Neural progenitor cell (in vitro differentiated cells): ENCODE measurements around the gene TBC1D32. TPM values are rescaled to one million over a fixed set of nuclear protein-coding genes. Genes with fewer than 3 reads are reported as not detected.
"Not testable (repeated sequence)": the region's sequence is repeated elsewhere in the genome, so short reads cannot be mapped to it uniquely, and the experiment has no call there.

Source experiments
- DNase-seq: peaks from one replicate; pipeline ENCODE4 v3.0.0-alpha.2; 2016; ENCODE audit warnings: low spot score
- H2AFZ ChIP-seq: fragments of 200-600 bp; sonication (generic); replicated peaks from 2 replicates; pipeline ENCODE4 v1.6.1; 2016; ENCODE audit warnings: antibody characterized with exemption
- H3F3A ChIP-seq: fragments of 200-600 bp; sonication (generic); 2 replicates; pipeline ENCODE4 v1.6.1; 2016; ENCODE audit warnings: antibody characterized with exemption, low read depth
- H3K27ac ChIP-seq: fragments of 200-600 bp; sonication (generic); 2 replicates; pipeline ENCODE4 v1.5.1; 2016; ENCODE audit warnings: mild to moderate bottlenecking
- H3K27me3 ChIP-seq: fragments of 200-600 bp; sonication (generic); 2 replicates; pipeline ENCODE4 v1.6.1; 2016; ENCODE audit warnings: mild to moderate bottlenecking, moderate library complexity
- H3K36me3 ChIP-seq: fragments of 200-600 bp; sonication (generic); 2 replicates; pipeline ENCODE4 v1.5.1; 2016
- H3K4me1 ChIP-seq: fragments of 200-600 bp; sonication (generic); 2 replicates; pipeline ENCODE4 v1.6.1; 2016; ENCODE audit warnings: mixed run types
- H3K4me2 ChIP-seq: fragments of 200-600 bp; sonication (generic); 2 replicates; pipeline ENCODE4 v1.6.1; 2016
- H3K4me3 ChIP-seq: fragments of 200-600 bp; sonication (generic); 2 replicates; pipeline ENCODE4 v1.5.1; 2016
- H3K79me2 ChIP-seq: fragments of 200-600 bp; sonication (generic); 2 replicates; pipeline ENCODE4 v1.6.1; 2016; ENCODE audit warnings: low read depth
- H3K9ac ChIP-seq: fragments of 200-600 bp; sonication (generic); 2 replicates; pipeline ENCODE4 v1.6.1; 2016
- H3K9me3 ChIP-seq: fragments of 200-600 bp; sonication (generic); 2 replicates; pipeline ENCODE4 v1.5.1; 2016; ENCODE audit warnings: low read depth
- H4K20me1 ChIP-seq: fragments of 200-600 bp; sonication (generic); 2 replicates; pipeline ENCODE4 v1.6.1; 2016; ENCODE audit warnings: low read depth
- H3K27ac Mint-ChIP-seq: 3 replicates; pipeline ENCODE4 v1.8.0; 2021; ENCODE audit warnings: mixed read lengths
- H3K27me3 Mint-ChIP-seq: 2 replicates; pipeline ENCODE4 v1.8.0; 2022; ENCODE audit warnings: low read depth, mild to moderate bottlenecking, inconsistent platforms, moderate library complexity, mixed read lengths; ENCODE audit not compliant: insufficient read depth
- H3K36me3 Mint-ChIP-seq: 3 replicates; pipeline ENCODE4 v1.8.0; 2021; ENCODE audit warnings: mixed read lengths
- H3K4me1 Mint-ChIP-seq: 3 replicates; pipeline ENCODE4 v1.8.0; 2021; ENCODE audit warnings: mixed read lengths
- H3K4me3 Mint-ChIP-seq: 3 replicates; pipeline ENCODE4 v1.8.0; 2021; ENCODE audit warnings: mild to moderate bottlenecking, moderate library complexity, mixed read lengths
- H3K9me3 Mint-ChIP-seq: 3 replicates; pipeline ENCODE4 v1.8.0; 2020; ENCODE audit warnings: mixed read lengths
- EZH2 ChIP-seq: fragments of 200-600 bp; sonication (generic); IDR thresholded peaks from 2 replicates; pipeline ENCODE4 v1.6.1; 2017; ENCODE audit warnings: antibody characterized with exemption, mild to moderate bottlenecking, moderate library complexity
- EZH2phosphoT487 ChIP-seq: fragments of 200-600 bp; sonication (generic); IDR thresholded peaks from 2 replicates; pipeline ENCODE4 v1.6.1; 2017; ENCODE audit warnings: antibody characterized with exemption
- total RNA-seq: library from RNA; depleted of rRNA; stranded (reverse); fragments of >200 nt; gene quantifications from 2 replicates; pipeline ENCODE4 v1.2.3, GENCODE V29; 2015; ENCODE audit warnings: low replicate concordance
- TF ChIP-seq, protein P1 (sequence below): fragments of 200-600 bp; sonication (generic); IDR thresholded peaks from 2 replicates; pipeline ENCODE4 v1.5.1; 2017; ENCODE audit warnings: antibody characterized with exemption, mild to moderate bottlenecking

TBC1D32 gene
- total RNA-seq, 1 donor from 2014 or later, result 29.7 TPM

DNA sequence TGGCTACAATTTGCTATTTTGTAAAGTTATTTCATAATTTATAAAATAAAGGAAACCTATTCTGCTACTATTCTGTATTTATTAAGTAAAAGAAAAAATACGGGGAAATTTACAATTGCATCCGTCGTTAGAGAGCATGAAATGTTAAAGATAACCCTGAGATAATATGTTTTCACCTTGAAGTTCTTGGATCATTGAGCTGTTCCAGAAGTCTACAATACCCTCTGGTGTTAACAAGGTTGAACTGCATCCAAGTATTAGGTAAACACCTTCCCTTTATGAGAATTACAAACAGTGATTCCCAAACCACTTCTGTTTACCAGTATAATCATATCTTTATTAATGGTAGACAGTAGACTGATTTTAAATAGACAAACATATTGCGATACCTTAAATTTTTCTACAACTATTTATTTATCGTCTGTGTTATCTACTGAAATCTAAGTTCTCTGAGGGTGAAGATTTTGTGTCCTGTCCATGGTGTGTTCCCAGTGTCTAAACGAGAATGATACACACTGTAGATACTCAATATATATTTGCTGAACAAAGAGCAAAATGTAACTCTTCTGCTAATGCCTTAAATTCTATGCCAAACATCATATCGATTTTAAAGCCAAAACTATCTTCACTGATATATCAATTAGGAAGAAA is 28.2 kb downstream of the TBC1D32 start:
- TF ChIP-seq, protein P1, sequence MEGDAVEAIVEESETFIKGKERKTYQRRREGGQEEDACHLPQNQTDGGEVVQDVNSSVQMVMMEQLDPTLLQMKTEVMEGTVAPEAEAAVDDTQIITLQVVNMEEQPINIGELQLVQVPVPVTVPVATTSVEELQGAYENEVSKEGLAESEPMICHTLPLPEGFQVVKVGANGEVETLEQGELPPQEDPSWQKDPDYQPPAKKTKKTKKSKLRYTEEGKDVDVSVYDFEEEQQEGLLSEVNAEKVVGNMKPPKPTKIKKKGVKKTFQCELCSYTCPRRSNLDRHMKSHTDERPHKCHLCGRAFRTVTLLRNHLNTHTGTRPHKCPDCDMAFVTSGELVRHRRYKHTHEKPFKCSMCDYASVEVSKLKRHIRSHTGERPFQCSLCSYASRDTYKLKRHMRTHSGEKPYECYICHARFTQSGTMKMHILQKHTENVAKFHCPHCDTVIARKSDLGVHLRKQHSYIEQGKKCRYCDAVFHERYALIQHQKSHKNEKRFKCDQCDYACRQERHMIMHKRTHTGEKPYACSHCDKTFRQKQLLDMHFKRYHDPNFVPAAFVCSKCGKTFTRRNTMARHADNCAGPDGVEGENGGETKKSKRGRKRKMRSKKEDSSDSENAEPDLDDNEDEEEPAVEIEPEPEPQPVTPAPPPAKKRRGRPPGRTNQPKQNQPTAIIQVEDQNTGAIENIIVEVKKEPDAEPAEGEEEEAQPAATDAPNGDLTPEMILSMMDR, result peak; percentile 72
- no peak for TF ChIP-seq EZH2
- Mint-ChIP-seq H3K36me3 (peaks cover 2% of the 10 kb centered on the region), H3K4me1 (no peaks in the 10 kb centered on the region), H3K4me3 (no peak overlapping the region), H3K27ac (no peak overlapping the region), H3K27me3 (no peaks in the 10 kb centered on the region), H3K9me3 (no peaks in the 10 kb centered on the region)
- DNase-seq, result peak; percentile 50
- Histone ChIP-seq H3K4me1 (no peaks in the 10 kb centered on the region), H3K4me2 (no peak overlapping the region), H3K4me3 (no peak overlapping the region), H3F3A (no peaks in the 10 kb centered on the region), H3K9me3 (no peaks in the 10 kb centered on the region), H3K36me3 (no peaks in the 10 kb centered on the region), H3K27ac (no peak overlapping the region), H2AFZ (no peak overlapping the region), H3K9ac (no peak overlapping the region), H3K79me2 (no peaks in the 10 kb centered on the region), H4K20me1 (no peaks in the 10 kb centered on the region), H3K27me3 (no peaks in the 10 kb centered on the region)

DNA sequence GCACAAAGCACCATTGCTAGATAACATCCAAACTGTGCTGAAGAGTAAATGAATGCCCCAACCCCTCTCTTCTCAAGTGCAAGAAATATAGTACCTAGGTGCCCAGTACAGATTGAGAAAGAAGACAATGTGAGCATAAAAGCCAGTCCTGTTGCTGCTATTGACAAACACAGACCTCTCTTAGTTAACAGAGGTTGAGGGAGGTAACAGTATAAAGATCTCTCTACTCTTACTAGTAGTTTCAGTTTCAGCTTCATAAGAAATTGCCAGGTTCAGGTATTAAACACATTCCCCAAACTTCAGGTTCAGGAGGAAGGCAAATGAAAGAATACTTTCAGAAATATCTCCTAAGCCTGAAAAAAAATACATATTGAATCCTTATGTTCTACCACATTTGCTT is 31.4 kb downstream of the TBC1D32 start:
- H3K4me2 ChIP-seq, result no peak overlapping the region
- no peaks in the 10 kb centered on the region for H3K79me2 ChIP-seq
- no peak overlapping the region for H3K27ac Mint-ChIP-seq
- H3K4me1 Mint-ChIP-seq, result peaks cover 3% of the 10 kb centered on the region
- H3K9me3 ChIP-seq, result no peaks in the 10 kb centered on the region
- no peaks in the 10 kb centered on the region for H3K27me3 Mint-ChIP-seq
- H2AFZ ChIP-seq, result no peak overlapping the region
- DNase-seq, result no peak
- no peaks in the 10 kb centered on the region for H3K4me1 ChIP-seq
- H3K36me3 Mint-ChIP-seq, result peaks cover 7% of the 10 kb centered on the region
- H4K20me1 ChIP-seq, result no peaks in the 10 kb centered on the region
- H3K4me3 Mint-ChIP-seq, result no peak overlapping the region
- no peaks in the 10 kb centered on the region for H3K36me3 ChIP-seq
- no peaks in the 10 kb centered on the region for H3F3A ChIP-seq
- TF ChIP-seq, protein P1, result no peak
- TF ChIP-seq EZH2phosphoT487 (no peak), EZH2 (no peak)
- no peak overlapping the region for H3K9ac ChIP-seq
- H3K9me3 Mint-ChIP-seq, result no peaks in the 10 kb centered on the region
- H3K4me3 ChIP-seq, result no peak overlapping the region
- H3K27me3 ChIP-seq, result no peaks in the 10 kb centered on the region
- H3K27ac ChIP-seq, result no peak overlapping the region

DNA sequence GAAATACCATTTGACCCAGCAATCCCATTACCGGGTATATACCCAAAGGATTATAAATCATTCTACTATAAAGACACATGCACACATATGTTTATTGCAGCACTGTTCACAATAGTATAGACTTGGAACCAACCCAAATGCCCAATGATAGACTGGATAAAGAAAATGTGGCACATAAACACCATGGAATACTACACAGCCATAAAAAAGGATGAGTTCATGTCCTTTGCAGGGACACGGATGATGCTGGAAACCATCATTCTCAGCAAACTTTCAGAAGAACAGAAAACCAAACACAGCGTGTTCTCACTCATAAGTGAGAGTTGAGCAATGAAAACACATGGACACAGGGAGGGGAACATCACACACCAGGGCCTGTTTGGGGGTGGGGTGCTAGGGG is 33.1 kb downstream of the TBC1D32 start:
- not testable (repeated sequence) for H3K4me2 ChIP-seq, H3K36me3 Mint-ChIP-seq, H3F3A ChIP-seq, H3K4me3 Mint-ChIP-seq, H3K4me1 Mint-ChIP-seq, H3K27ac ChIP-seq, H3K9me3 ChIP-seq, DNase-seq, H4K20me1 ChIP-seq, H3K27ac Mint-ChIP-seq, H3K9ac ChIP-seq, H3K9me3 Mint-ChIP-seq, H3K4me3 ChIP-seq, H3K79me2 ChIP-seq, H3K27me3 ChIP-seq, H2AFZ ChIP-seq, H3K27me3 Mint-ChIP-seq, H3K36me3 ChIP-seq, H3K4me1 ChIP-seq

DNA sequence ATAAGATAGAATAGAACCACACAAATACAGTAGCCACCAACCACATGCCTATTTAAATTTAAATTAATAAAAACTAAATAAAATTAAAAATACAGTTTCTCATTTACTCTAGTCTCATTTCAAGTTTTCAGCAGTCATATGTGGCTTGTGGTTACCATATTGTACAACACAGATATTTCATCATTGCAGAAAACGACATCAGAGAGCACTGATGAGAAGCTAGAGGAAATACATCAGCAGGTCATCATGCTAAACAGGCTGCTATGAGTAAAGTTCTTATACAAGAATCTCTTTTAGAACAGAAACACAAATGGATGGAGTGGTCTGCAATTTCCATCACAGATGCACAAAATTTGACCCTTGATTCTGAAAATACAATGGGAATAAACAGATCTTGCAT is 36.6 kb downstream of the TBC1D32 start:
- H3K36me3 ChIP-seq, result no peaks in the 10 kb centered on the region
- no peak overlapping the region for H3K4me2 ChIP-seq
- no peaks in the 10 kb centered on the region for H4K20me1 ChIP-seq
- H3K4me3 ChIP-seq, result no peak overlapping the region
- H2AFZ ChIP-seq, result no peak overlapping the region
- no peak overlapping the region for H3K27ac Mint-ChIP-seq
- no peaks in the 10 kb centered on the region for H3K9me3 ChIP-seq
- H3K27me3 Mint-ChIP-seq, result peaks cover 2% of the 10 kb centered on the region
- H3K4me3 Mint-ChIP-seq, result no peak overlapping the region
- no peaks in the 10 kb centered on the region for H3K79me2 ChIP-seq
- peaks cover 3% of the 10 kb centered on the region for H3K4me1 Mint-ChIP-seq
- TF ChIP-seq EZH2phosphoT487, result no peak
- no peak for TF ChIP-seq EZH2
- TF ChIP-seq, protein P1, result no peak
- no peak overlapping the region for H3K27ac ChIP-seq
- peaks cover 9% of the 10 kb centered on the region for H3K36me3 Mint-ChIP-seq
- no peak overlapping the region for H3K9ac ChIP-seq
- H3F3A ChIP-seq, result no peaks in the 10 kb centered on the region
- H3K27me3 ChIP-seq, result no peaks in the 10 kb centered on the region
- peaks cover 4% of the 10 kb centered on the region for H3K4me1 ChIP-seq
- no peak for DNase-seq
- no peaks in the 10 kb centered on the region for H3K9me3 Mint-ChIP-seq
